K562 (cell line): ENCODE data around the gene BSPRY. TPM values are rescaled to one million over a fixed set of nuclear protein-coding genes. Genes with fewer than 3 reads are reported as not detected.
A peak's percentile ranks its signal among the peaks of the same experiment; 100 is the strongest.

Experiments used
- ARID1B ChIP-seq: fragments of 450-650 bp; IDR thresholded peaks from 2 replicates; pipeline ENCODE4 v1.6.1; 2016; ENCODE audit warnings: antibody characterized with exemption, mild to moderate bottlenecking, inconsistent platforms
- ATF1 ChIP-seq, 2 experiments: fragments of 450-650 bp in 1 of 2; IDR thresholded peaks; 2 replicates each; pipeline ENCODE4 v1.6.1; 2016; ENCODE audit warnings: missing compliant biosample characterization in 1 of 2, missing genetic modification characterization in 1 of 2
- ATF3 ChIP-seq, 2 experiments: fragments of 450-650 bp in 1 of 2; sonication (generic) in 1 of 2; formaldehyde crosslinking in 1 of 2; IDR thresholded peaks in 1 of 2; conservative IDR thresholded peaks in 1 of 2; 2 replicates each; pipeline versions ENCODE4 v1.6.1 to v1.8.1; 2016 to 2023; ENCODE audit warnings: mild to moderate bottlenecking in 2 of 2, moderate library complexity in 2 of 2, inconsistent platforms in 1 of 2, missing genetic modification reagents in 1 of 2
- ATF7 ChIP-seq: fragments of 450-650 bp; IDR thresholded peaks from 2 replicates; pipeline ENCODE4 v1.7.1; 2014; ENCODE audit warnings: mild to moderate bottlenecking, moderate library complexity
- CBX5 ChIP-seq: IDR thresholded peaks from 2 replicates; pipeline ENCODE4 v1.6.1; 2014; ENCODE audit warnings: low read depth, borderline replicate concordance
- CEBPG ChIP-seq, 3 experiments: fragments of 200-800 bp in 1 of 3; sonication (Bioruptor generic) in 1 of 3; sonication (generic) in 1 of 3; formaldehyde crosslinking in 1 of 3; IDR thresholded peaks in 2 of 3; conservative IDR thresholded peaks in 1 of 3; 2 replicates each; pipeline versions ENCODE4 v1.6.1 to v1.8.0; 2016 to 2022; ENCODE audit warnings: missing compliant biosample characterization in 2 of 3, missing genetic modification characterization in 2 of 3, mild to moderate bottlenecking in 1 of 3, missing genetic modification reagents in 1 of 3
- CTBP1 ChIP-seq: fragments of 450-650 bp; IDR thresholded peaks from 2 replicates; pipeline ENCODE4 v1.6.1; 2016; ENCODE audit warnings: borderline replicate concordance
- DPF2 ChIP-seq: fragments of 450-650 bp; IDR thresholded peaks from 2 replicates; pipeline ENCODE4 v1.6.1; 2016
- EHMT2 ChIP-seq: fragments of 450-650 bp; IDR thresholded peaks from 2 replicates; pipeline ENCODE4 v1.6.1; 2018; ENCODE audit warnings: antibody characterized with exemption
- HDAC3 ChIP-seq: fragments of 450-650 bp; IDR thresholded peaks from 2 replicates; pipeline ENCODE4 v1.6.1; 2018; ENCODE audit warnings: borderline replicate concordance, mild to moderate bottlenecking, moderate library complexity; ENCODE audit not compliant: partially characterized antibody
- HMBOX1 ChIP-seq: sonication (generic); IDR thresholded peaks from 2 replicates; pipeline ENCODE4 v1.6.1; 2016
- HMGN3 ChIP-seq: IDR thresholded peaks from 2 replicates; pipeline ENCODE4 v1.6.1; 2011; ENCODE audit warnings: borderline replicate concordance, low read depth, mild to moderate bottlenecking, mixed read lengths, low read length; ENCODE audit not compliant: insufficient read length; ENCODE audit errors: extremely low read depth
- JUN ChIP-seq, 2 experiments: sonication (generic) in 1 of 2; formaldehyde crosslinking in 1 of 2; IDR thresholded peaks; 2 replicates each; pipeline versions ENCODE4 v1.6.1 to v1.8.0; 2012 to 2022; ENCODE audit warnings: borderline replicate concordance in 2 of 2, mild to moderate bottlenecking in 2 of 2, improper control_type of control experiment in 1 of 2, low read depth in 1 of 2, low read length in 1 of 2, missing genetic modification reagents in 1 of 2
- JUND ChIP-seq, 2 experiments: IDR thresholded peaks; 2 replicates in 1 of 2; 3 replicates in 1 of 2; pipeline ENCODE4 v1.6.1; 2011; ENCODE audit warnings: borderline replicate concordance in 2 of 2, low read depth in 2 of 2, low read length in 2 of 2, improper control_type of control experiment in 1 of 2, missing biosample characterization in 1 of 2, missing genetic modification characterization in 1 of 2, missing genetic modification reagents in 1 of 2
- L3MBTL2 ChIP-seq: fragments of 450-650 bp; IDR thresholded peaks from 2 replicates; pipeline ENCODE4 v1.6.1; 2016; ENCODE audit warnings: mild to moderate bottlenecking, moderate library complexity
- NFIC ChIP-seq: fragments of 450-650 bp; IDR thresholded peaks from 2 replicates; pipeline ENCODE4 v1.6.1; 2017; ENCODE audit warnings: mild to moderate bottlenecking, inconsistent platforms
- SMARCA4 ChIP-seq: fragments of 450-650 bp; IDR thresholded peaks from 2 replicates; pipeline ENCODE4 v1.6.1; 2016
- SMARCE1 ChIP-seq: fragments of 450-650 bp; IDR thresholded peaks from 2 replicates; pipeline ENCODE4 v1.7.1; 2016; ENCODE audit warnings: mild to moderate bottlenecking
- TOE1 ChIP-seq, 2 experiments: fragments of 450-650 bp in 1 of 2; sonication (generic) in 1 of 2; formaldehyde crosslinking in 1 of 2; IDR thresholded peaks; 2 replicates each; pipeline versions ENCODE4 v1.7.1 to v1.8.0; 2016 to 2022; ENCODE audit warnings: borderline replicate concordance in 2 of 2, mild to moderate bottlenecking in 2 of 2, antibody characterized with exemption in 1 of 2, inconsistent platforms in 1 of 2, low read depth in 1 of 2, missing genetic modification reagents in 1 of 2, moderate library complexity in 1 of 2
- ZNF449 ChIP-seq: fragments of 250-450 bp; sonication (Bioruptor Pico); IDR thresholded peaks from 2 replicates; pipeline ENCODE4 v1.8.0; 2022; ENCODE audit warnings: moderate library complexity, mild to moderate bottlenecking, inconsistent platforms
- ZNF584 ChIP-seq: fragments of 200-800 bp; sonication (Bioruptor generic); IDR thresholded peaks from 2 replicates; pipeline ENCODE4 v1.6.1; 2016; ENCODE audit warnings: low read depth, mild to moderate bottlenecking, missing genetic modification characterization, missing compliant biosample characterization
- ZNF586 ChIP-seq: fragments of 450-650 bp; formaldehyde crosslinking; conservative IDR thresholded peaks from 2 replicates; pipeline ENCODE4 v1.4.0; 2020; ENCODE audit warnings: mild to moderate bottlenecking, moderate library complexity
- ZNF766 ChIP-seq: fragments of 200-800 bp; sonication (Bioruptor generic); conservative IDR thresholded peaks from 2 replicates; pipeline ENCODE4 v1.6.1; 2016; ENCODE audit warnings: missing genetic modification characterization, missing compliant biosample characterization
- polyA plus RNA-seq, 8 experiments: library from polyadenylated mRNA; depleted of rRNA in 4 of 8; stranded (reverse) in 5 of 8; unstranded in 3 of 8; fragments of >200 nt; fragmentation: Nextera tagmentation in 2 of 8; fragmentation: Illumina TruSeq in 1 of 8; extraction: Ambion mirVana in 2 of 8; extraction: Trizol in 1 of 8; gene quantifications; 2 replicates each; pipeline versions ENCODE4 v1.2.1 to v1.2.3, GENCODE V29; 2011 to 2014; ENCODE audit warnings: inconsistent platforms in 1 of 8, missing spikeins in 1 of 8
- total RNA-seq, 7 experiments: library from RNA; depleted of rRNA in 6 of 7; stranded (reverse); fragments of >200 nt in 6 of 7; fragmentation: Illumina TruSeq in 2 of 7; extraction: Trizol in 2 of 7; gene quantifications; 2 replicates each; pipeline versions ENCODE4 v1.2.1 to v1.2.3, GENCODE V29; 2011 to 2021; ENCODE audit warnings: low replicate concordance in 1 of 7

The BSPRY gene
- total and polyA plus RNA-seq, 9 of the 15 experiments (the other 6 are each of a cell fraction or from before 2014, with no cell fraction given): 0.07 to 0.67 (median 0.18) TPM

GRCh38 chr9:113299800-113300292, 49.5 kb upstream of the BSPRY start (continued):
- TF ChIP-seq ZNF449 (CRISPR knock-in tag): peak; percentile 86; the same call in 1 of the 2 replicates
- peak; percentile 71 for TF ChIP-seq JUND (IDR thresholded peaks at IDR 0.05; ENCODE audit: borderline replicate concordance, low read depth, low read length)
- TF ChIP-seq JUND (tag; IDR thresholded peaks at IDR 0.05; ENCODE audit: borderline replicate concordance, low read depth, low read length): peak; percentile 84; the same call in 1 of the 3 replicates
- peak; percentile 62; the same call in 1 of the 2 replicates for TF ChIP-seq CTBP1
- 0 out of 2 replicates have a peak, but pooled peaks have one; percentile 13 for TF ChIP-seq L3MBTL2
- no peak for TF ChIP-seq ZNF586 (CRISPR knock-in tag)
- peak; percentile 94 for TF ChIP-seq NFIC
- peak; percentile 27; the same call in 1 of the 2 replicates for TF ChIP-seq TOE1 (IDR thresholded peaks at IDR 0.05; ENCODE audit: borderline replicate concordance)
- no peak for TF ChIP-seq TOE1 (CRISPR knock-in tag; IDR thresholded peaks at IDR 0.05; ENCODE audit: borderline replicate concordance, low read depth)
- peak; percentile 62; the same call in 1 of the 2 replicates for TF ChIP-seq JUN (IDR thresholded peaks at IDR 0.05; ENCODE audit: borderline replicate concordance, low read depth, low read length)
- TF ChIP-seq JUN (CRISPR knock-in tag; IDR thresholded peaks at IDR 0.05; ENCODE audit: borderline replicate concordance): no peak
- TF ChIP-seq ATF7: peak; percentile 97
- peak; percentile 95 for TF ChIP-seq HMBOX1
- no peak for TF ChIP-seq HMGN3
- TF ChIP-seq EHMT2: 0 out of 2 replicates have a peak, but pooled peaks have one; percentile 41
- TF ChIP-seq ZNF766 (CRISPR knock-in tag): 0 out of 2 replicates have a peak, but pooled peaks have one; percentile 28
- no peak for TF ChIP-seq CBX5
- TF ChIP-seq SMARCA4: peak; percentile 57; the same call in 1 of the 2 replicates
- TF ChIP-seq CEBPG (CRISPR knock-in tag; IDR thresholded peaks at IDR 0.05): no peak
- TF ChIP-seq CEBPG (tag; conservative IDR thresholded peaks at IDR 0.05 in 1 of 2, IDR thresholded peaks at IDR 0.05 in 1 of 2): 0 out of 4 replicates have a peak, but pooled peaks of 1 of the 2 experiments have one; percentile 20
- TF ChIP-seq ZNF584 (CRISPR knock-in tag): no peak
- peak; percentile 94 for TF ChIP-seq ATF3 (IDR thresholded peaks at IDR 0.05)
- TF ChIP-seq ATF3 (CRISPR knock-in tag; conservative IDR thresholded peaks at IDR 0.05): peak; percentile 76; the same call in 1 of the 2 replicates
- no peak for TF ChIP-seq ATF1 (CRISPR knock-in tag; IDR thresholded peaks at IDR 0.05)
- TF ChIP-seq ATF1 (tag; IDR thresholded peaks at IDR 0.05): peak; percentile 35; the same call in 1 of the 2 replicates
- peak; percentile 45; the same call in 1 of the 2 replicates for TF ChIP-seq ARID1B
- TF ChIP-seq DPF2: 0 out of 2 replicates have a peak, but pooled peaks have one; percentile 41
- TF ChIP-seq SMARCE1: peak; percentile 59; the same call in 1 of the 2 replicates
- TF ChIP-seq HDAC3: no peak
